Upper lobe of right lung (tissue), 1 donor: ENCODE measurements around the gene TAS2R1. TPM values are rescaled to one million over a fixed set of nuclear protein-coding genes. Genes with fewer than 3 reads are reported as not detected.
A peak's percentile ranks its signal among the peaks of the same experiment; 100 is the strongest.

Experiments
- ATAC-seq: fragments of 200-7000 bp; cut with Tn5 transposase; one replicate; pipeline ENCODE4 v1.9.1; 2020; ENCODE audit warnings: mild to moderate bottlenecking, moderate library complexity
- DNase-seq: peaks from one replicate; pipeline ENCODE4 v3.0.0-alpha.2; 2020
- H3K27ac ChIP-seq: fragments of 200-600 bp; one replicate; pipeline ENCODE4 v1.8.0; 2022
- H3K27me3 ChIP-seq: fragments of 200-600 bp; one replicate; pipeline ENCODE4 v1.8.0; 2022; ENCODE audit warnings: mild to moderate bottlenecking
- H3K36me3 ChIP-seq: fragments of 200-600 bp; one replicate; pipeline ENCODE4 v1.8.0; 2022
- H3K4me1 ChIP-seq: fragments of 200-600 bp; one replicate; pipeline ENCODE4 v1.8.0; 2022
- H3K4me3 ChIP-seq: fragments of 200-600 bp; one replicate; pipeline ENCODE4 v1.8.0; 2022; ENCODE audit warnings: mild to moderate bottlenecking
- H3K9me3 ChIP-seq: fragments of 200-600 bp; one replicate; pipeline ENCODE4 v1.8.0; 2022
- CTCF ChIP-seq: fragments of 200-600 bp; IDR thresholded peaks from one replicate; pipeline ENCODE4 v1.8.0; 2022; ENCODE audit warnings: antibody characterized with exemption
- intact Hi-C: fragments of 100-400 bp; cut with DNase I; formaldehyde crosslinking; loops from one replicate; pipeline ENCODE4 v1.11.0; 2022
- total RNA-seq: library from RNA; stranded (reverse); fragmentation: NEBNext Ultra II Directional; extraction: Animal tissue kit (Norgen Biotek cat#: 25700); gene quantifications from one replicate; pipeline ENCODE4 v1.2.1, GENCODE V29; 2021
- donor health status: DM: no; HTN: yes; CAD: no; lungs with severe emphysema.

The TAS2R1 gene
- total RNA-seq, 1 donor from 2014 or later: not detected

- H3K36me3 ChIP-seq: no peaks in the 10 kb centered on the region
- no peaks in the 10 kb centered on the region for H3K9me3 ChIP-seq
- H3K27ac ChIP-seq: no peak overlapping the region
- ATAC-seq (no peak), DNase-seq (no peak)
- no peaks in the 10 kb centered on the region for H3K27me3 ChIP-seq
- H3K4me3 ChIP-seq: no peak overlapping the region
- no peaks in the 10 kb centered on the region for H3K4me1 ChIP-seq
- intact Hi-C loops: no loop called here
- no peak for TF ChIP-seq CTCF
Observed at GRCh38 chr5:9657819-9658218, 27.7 kb upstream of the TAS2R1 start.

GRCh38 chr5:9655641-9656040 lies 25.5 kb upstream of the TAS2R1 start:
- Histone ChIP-seq H3K4me1 (no peaks in the 10 kb centered on the region), H3K4me3 (no peak overlapping the region), H3K27ac (no peak overlapping the region), H3K9me3 (no peaks in the 10 kb centered on the region), H3K36me3 (no peaks in the 10 kb centered on the region), H3K27me3 (no peaks in the 10 kb centered on the region)
- ATAC-seq (no peak), DNase-seq (no peak)
- intact Hi-C loops: no loop called here
- no peak for TF ChIP-seq CTCF

GRCh38 chr5:9654886-9655285 lies 24.7 kb upstream of the TAS2R1 start:
- ATAC-seq (no peak), DNase-seq (no peak)
- Histone ChIP-seq H3K27me3 (no peaks in the 10 kb centered on the region), H3K27ac (no peak overlapping the region), H3K4me3 (no peak overlapping the region), H3K4me1 (no peaks in the 10 kb centered on the region), H3K36me3 (no peaks in the 10 kb centered on the region), H3K9me3 (no peaks in the 10 kb centered on the region)
- intact Hi-C loops: no loop called here
- TF ChIP-seq CTCF: no peak

- DNase-seq: no peak
- ATAC-seq: peak; percentile 42
- TF ChIP-seq CTCF: no peak
- Histone ChIP-seq H3K36me3 (no peaks in the 10 kb centered on the region), H3K9me3 (no peaks in the 10 kb centered on the region), H3K4me3 (no peak overlapping the region), H3K27me3 (no peaks in the 10 kb centered on the region), H3K4me1 (no peaks in the 10 kb centered on the region), H3K27ac (no peak overlapping the region)
- intact Hi-C loops: no loop called here
Observed at GRCh38 chr5:9653811-9654210, 23.7 kb upstream of the TAS2R1 start.

GRCh38 chr5:9653061-9653460 lies 22.9 kb upstream of the TAS2R1 start:
- H3K4me3 ChIP-seq: no peak overlapping the region
- no peaks in the 10 kb centered on the region for H3K9me3 ChIP-seq
- TF ChIP-seq CTCF: no peak
- no peak overlapping the region for H3K27ac ChIP-seq
- intact Hi-C loops: no loop called here
- ATAC-seq (no peak), DNase-seq (no peak)
- H3K27me3 ChIP-seq: no peaks in the 10 kb centered on the region
- no peaks in the 10 kb centered on the region for H3K4me1 ChIP-seq
- H3K36me3 ChIP-seq: no peaks in the 10 kb centered on the region

- DNase-seq (no peak), ATAC-seq (no peak)
- intact Hi-C loops: no loop called here
- Histone ChIP-seq H3K9me3 (no peaks in the 10 kb centered on the region), H3K27ac (no peak overlapping the region), H3K4me3 (no peak overlapping the region), H3K27me3 (no peaks in the 10 kb centered on the region), H3K36me3 (no peaks in the 10 kb centered on the region), H3K4me1 (no peaks in the 10 kb centered on the region)
- TF ChIP-seq CTCF: no peak
Observed at GRCh38 chr5:9652295-9652694, 22.1 kb upstream of the TAS2R1 start.
